Measurements from ENCODE around the gene EHD1.

The EHD1 gene

DNA sequence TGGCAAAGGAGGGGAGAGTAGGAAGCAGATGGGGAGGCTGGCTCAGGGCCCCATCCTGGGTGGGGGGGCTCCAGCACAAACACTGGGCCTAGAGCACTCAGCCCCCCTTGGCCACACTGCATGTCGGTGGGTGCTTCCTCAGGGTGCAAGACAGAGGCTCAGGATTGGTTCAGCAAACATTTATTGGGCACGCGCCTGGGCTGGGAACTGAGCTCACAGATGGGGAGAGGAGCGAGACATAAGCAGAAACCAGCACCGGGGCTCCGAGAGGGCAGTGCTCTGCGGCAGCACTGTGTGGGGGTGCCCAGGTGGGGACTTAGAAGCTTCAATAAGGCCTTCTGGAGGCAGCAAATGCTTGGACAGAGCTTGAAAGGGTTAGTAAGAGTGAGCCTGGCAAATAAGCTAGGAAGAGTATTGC is 12.1 kb upstream of the EHD1 start:
- no peak for DNase-seq (ENCODE audit: low read depth)

DNA sequence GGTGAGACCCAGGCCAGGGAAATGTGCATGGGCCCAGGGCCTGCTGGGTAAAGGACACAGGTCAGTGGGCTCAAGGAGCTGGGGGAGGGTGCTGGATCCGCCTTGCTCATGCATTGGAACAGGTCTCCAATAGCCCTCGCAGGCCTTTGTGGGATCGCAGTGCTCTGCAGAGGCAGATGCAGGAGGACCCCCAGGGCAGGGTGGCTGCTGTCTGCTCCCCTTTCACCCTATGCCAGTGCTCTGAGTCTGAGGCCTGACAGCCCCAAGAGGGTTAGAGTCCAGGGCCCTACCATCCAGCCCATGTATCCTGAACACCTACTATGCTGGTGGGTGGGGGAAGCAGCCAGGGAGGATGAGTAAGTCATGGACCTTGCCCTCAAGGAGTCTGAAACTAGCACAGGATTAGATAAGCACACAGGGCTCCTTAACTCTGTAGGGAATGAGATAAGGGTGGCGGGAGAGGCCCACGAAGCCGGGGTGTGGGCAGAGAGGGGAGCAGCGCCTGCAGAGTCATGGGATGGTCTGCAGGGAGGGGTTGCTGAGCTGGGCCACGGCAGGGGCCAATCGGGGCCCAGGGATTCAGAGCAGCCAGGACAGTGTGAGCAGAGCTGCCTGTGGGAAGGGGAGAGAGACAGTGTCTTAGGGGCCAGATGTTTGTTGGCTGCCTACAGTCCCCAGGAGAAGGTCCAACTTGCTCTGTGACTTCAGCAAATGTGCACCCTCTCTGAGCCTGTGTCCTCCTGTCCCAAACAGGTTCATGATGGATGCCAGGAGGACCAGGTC is 10.5 kb upstream of the EHD1 start:
- DNase-seq (ENCODE audit: low read depth) = no peak

DNA sequence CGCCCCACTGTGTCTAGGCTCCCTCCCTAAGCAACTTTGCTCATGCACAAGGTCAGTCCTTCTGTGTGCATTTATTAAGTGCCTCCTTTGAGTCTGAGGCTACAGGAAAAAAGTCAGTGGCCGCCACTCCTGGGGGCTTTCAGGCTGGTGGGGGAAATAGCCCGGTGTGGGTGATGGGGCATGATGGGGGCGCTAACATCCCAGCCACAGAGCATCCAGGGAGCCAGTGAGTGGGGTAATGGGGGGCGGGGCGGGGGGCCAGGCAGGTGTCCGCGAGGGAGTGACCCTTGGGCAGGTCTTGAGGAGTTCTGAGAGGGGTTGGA is 9.9 kb upstream of the EHD1 start:
- no peak for DNase-seq (ENCODE audit: low read depth)

DNA sequence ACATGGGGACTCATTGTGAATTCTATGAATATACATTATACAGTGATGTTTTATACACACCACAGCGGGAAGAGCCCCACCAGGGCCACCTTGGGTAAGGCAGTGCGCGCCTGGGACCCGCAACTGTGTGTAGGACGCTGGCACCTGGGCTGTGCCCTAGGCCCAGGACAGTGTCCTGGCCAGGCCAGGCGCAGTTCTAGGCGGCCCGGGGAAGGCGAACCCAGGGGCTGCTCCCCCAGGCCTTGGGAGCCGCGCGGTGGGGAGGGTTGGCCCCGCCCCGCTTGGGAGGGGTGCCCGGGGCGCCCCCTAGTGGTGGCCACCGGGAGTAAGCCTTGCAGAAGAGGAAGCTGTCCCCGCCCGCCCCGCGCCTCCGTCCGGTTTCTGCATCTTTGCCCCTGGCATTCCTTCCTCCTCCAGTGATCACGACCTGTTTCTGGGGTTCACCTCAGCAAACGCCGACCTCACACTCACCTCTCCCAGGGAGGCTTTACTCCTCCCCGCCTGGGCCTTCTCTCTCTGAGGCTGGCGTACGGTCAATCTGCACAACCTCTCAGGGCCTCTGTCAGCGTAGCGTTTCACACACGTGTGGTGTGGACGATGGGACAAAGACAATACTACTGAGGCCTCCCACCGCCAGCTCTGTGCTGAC is 9.5 kb upstream of the EHD1 start:
- DNase-seq (ENCODE audit: low read depth) = no peak

DNA sequence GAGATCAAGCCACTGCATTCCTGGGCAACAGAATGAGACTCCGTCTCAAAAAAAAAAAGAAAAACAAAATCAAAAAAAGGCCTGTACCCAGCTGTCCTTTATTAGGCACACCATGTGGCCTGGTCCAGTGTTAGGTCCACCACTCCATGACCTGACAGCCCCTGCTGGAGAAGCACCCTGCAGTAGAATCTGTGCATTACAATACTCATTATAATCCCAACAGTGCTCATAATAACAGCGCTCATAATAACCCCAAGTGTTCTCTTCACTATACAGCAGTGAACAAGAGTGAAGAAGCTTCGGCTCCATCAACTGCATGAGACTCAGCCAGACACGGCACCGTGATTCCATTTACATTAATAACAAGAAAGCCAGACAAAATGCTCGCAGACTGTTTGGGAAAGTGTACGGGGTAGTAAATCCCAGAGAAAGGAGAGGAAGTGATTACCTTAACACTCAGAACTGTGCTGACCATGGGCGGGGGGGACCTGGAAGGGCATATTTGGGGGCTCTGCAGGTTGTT is 8.9 kb upstream of the EHD1 start:
- no peak for DNase-seq (ENCODE audit: low read depth)

DNA sequence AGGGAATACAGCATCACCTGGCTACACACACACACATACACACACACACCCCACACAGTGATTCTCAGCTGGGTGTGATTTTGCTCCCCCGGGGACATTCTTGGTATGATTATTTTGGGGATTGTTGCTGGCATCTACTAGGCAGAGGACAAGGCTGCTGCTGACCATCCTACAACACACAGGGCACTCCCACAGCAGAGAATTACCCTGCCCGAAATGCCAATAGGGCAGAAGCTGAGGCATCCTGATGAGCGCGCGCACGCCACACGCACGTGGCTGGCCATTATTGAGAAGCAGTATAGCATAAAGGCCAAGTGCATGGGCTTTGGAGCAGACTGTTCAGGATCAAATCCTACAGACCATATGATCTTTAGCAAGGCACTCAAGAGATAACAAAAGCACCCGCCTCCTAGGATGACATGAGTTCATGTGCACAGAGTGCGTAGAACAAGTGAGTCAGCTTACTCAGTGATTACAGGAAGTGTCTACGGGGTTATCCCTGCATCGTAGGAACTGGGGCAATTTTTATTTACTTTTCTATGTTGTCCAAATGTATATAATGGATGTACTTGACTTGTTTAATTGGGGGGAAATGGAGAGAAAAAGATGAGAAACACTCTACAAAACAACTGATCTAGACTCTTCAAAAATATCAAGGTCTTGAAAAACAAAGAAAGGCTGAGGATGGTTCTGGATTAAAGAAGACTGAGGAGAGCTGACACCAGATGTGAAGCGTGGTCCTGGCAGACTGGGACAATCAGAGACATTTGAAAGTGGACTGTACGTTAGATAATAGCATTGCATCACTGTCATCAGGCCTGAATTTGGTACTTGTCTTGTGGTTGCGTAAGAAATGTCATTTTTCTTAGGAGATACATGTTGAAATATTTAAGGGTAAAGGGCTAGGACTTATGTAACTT is 7.2 kb upstream of the EHD1 start:
- DNase-seq (ENCODE audit: low read depth) = no peak

DNA sequence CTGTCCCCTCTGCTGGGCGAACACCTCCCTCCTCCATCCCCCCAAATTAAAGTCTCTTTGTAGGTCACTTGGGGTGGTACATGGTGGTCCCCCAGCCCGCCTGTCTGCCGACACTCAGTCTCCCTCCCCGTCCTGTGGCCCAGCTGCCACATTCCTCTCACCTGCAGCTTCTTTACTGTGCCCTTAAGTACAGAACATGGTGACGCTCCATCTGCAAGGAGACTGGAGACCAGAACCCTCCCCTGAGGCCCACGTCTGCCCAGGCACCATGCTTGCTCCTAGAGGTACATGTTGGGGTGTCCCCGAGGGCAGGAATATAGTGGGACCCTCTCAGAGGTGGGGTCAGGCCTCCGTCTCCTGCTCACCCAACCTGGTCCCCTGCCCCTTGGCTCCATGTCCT is 5.6 kb upstream of the EHD1 start:
- no peak for DNase-seq (ENCODE audit: low read depth)

DNA sequence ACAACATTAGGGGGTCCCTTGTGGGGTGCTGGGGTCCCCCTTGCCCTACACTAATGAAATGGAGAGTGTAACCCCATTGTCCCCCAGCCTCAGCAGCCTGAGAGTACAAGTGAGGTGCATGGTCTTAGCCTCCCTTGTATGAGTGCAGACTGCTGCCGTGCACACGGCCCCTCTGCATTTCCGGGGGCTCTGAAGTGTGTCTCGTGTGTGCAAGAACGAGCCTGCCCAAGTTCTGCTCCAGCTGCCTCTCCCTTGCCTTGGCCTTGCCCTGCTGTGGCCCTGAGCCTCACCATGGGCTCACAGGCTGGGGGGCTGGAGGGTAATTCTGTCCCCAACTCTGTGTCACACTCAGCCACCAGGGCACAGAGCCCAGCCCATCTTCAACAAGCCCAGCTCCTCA is 5.2 kb upstream of the EHD1 start:
- no peak for DNase-seq (ENCODE audit: low read depth)

DNA sequence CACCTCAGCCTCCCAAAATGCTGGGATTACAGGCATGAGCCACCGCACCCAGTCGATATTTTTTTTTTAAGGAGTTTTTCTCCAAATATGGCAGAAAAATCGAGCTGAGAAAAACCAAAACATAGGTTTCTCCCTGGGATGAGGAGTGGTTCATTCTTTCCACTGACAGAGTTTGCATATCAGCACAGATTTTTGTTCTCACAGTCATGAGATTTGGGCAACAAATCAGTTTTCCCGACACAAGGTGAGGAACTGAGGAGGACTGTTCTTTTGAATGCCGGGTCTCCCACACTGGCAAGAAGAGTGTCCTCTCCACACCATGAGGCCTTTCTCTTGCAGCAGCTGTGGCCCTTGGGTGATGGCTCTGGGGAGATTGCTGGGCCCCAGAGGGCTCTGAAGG is 3.8 kb upstream of the EHD1 start:
- DNase-seq (ENCODE audit: low read depth) = no peak

DNA sequence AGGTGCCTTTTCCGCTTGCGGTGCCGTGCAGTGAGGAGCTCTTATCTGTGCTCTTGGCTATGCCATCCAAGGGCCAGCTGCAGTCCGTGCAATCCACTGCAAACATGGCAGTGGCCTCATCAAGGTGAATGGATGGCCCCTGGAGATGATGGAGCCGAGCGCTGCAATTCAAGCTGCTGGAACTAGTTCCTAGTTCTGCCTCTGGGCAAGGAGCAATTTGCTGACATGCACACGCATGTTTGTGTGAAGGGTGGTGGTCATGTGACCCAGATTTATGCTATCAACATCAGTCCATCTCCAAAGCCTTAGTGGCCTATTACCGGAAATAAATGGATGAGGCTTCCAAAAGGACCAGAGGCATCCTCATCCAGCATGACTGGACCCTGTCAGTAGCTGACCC is 3.1 kb upstream of the EHD1 start:
- DNase-seq (ENCODE audit: low read depth) = no peak

DNA sequence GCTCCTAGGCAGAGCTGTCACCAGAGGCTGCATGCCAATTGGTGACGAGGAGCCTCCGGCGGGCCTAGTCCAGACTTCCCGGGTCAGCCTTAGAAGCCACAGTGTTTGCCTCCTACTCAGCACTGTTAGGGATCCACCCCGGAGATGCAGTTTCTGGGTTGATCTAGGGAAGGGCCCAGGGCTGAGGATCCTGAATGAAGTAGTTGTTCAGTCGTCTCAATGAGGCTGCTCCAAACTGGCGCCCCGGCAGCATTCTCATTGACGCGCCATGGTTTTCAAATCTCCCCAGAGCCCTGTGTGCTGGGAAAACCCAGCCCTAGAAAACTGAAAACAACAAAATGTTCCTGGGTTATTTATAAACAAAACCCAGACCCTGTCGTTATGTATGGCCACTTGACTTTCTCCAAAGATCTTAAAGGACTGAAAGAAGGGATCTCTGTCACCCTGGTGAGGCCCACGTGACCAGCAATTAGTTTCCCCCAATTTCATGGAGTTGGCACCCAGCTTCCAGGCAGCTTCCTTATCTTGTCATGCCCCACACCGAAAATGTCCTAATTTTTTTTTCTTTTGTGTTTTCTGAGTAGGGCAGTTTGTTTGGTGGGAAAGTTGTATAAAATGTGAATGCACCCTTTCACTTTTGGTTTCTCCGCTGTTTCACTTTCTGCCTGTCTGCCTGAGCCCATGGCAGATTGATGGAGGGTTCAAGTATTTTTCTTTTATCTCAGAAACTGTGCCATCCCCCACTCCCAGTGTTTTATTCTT is 2.0 kb upstream of the EHD1 start:
- no peak for DNase-seq (ENCODE audit: low read depth)

DNA sequence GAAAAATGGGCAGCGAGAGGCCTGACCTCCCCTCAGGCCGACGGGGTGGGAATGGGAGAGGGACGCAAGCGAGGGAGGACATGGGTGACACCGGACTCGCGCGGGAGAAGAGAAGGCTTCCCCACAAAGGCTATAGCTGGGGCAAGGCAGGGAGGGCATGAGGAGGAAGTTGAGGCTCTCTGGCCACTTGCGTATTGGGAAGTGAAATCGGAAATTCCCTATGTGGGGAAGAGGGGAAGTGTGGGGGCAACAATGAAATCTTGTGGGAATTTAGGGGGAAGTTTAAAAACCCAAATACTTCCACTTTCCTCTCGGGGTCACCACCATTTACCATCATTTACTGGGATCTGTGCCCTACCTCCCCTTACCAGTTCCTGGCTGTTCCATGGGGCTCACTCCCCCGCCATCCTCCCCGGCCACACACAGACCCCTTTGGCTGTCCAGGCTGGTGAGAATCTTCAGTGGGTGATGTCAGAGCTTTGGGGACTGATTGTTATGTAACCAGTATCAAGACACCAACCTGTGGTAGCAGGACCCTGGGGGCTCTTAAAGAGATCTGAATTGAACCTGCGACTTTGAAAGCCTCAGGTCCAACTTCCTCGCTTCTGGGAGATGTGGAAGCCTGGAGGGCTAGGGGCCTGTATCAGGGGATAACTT is 951 bp upstream of the EHD1 start:
- no peak for DNase-seq (ENCODE audit: low read depth)

DNA sequence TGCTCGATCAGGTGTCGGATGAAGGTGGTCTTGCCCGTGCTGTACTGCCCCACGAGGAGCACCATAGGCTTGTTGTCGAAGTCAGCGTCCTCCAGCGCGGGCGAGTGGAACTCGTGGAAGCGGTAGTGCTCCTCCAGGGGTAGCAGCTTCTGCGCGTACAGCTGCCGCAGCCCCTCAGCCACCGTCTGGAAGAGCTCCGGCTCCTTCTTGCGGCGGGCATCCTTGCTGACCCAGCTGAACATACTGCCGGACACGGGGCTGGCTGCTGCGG is 263 bp downstream of the EHD1 start:
- no peak for DNase-seq (ENCODE audit: low read depth)

DNA sequence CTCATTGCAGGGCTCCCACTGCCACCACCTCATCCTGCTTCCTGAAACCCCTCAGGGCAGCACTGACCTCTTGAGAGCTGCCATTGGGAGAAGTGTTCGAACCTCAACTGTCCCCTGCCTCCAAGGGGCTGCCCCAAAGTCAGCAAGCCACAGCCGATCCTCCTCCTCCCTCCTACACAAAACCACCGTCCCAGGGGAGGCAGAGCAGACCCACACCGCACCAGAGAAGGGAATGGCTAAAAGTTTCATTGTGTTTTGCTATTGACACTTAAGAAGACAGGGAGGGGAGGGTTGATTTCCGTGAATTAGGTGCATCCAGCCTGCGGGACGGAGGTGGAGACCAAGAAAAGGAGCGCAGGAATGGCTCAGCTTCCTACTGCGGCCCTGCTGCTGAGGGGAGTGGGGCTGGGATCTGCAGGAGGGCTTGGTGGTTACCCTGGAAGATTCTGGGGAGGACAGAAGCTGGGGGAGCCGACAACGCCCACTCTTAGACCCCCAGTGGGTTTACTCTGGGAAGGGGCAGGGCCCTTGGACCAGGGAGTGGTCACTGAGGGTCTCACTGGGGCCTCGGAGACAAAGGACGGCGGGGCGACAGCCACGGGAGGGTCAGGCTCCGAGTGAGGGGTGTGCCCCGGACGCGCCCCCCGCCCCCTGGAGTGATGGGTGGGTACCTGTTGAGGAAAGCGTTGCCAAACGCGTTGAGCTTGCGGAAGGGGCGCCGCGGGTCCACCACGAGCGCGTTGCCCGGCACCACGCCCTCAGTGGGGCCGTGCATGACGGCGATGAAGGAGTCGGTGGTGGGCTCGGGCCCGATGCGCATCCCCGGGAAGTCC is 815 bp downstream of the EHD1 start:
- DNase-seq (ENCODE audit: low read depth) = no peak

DNA sequence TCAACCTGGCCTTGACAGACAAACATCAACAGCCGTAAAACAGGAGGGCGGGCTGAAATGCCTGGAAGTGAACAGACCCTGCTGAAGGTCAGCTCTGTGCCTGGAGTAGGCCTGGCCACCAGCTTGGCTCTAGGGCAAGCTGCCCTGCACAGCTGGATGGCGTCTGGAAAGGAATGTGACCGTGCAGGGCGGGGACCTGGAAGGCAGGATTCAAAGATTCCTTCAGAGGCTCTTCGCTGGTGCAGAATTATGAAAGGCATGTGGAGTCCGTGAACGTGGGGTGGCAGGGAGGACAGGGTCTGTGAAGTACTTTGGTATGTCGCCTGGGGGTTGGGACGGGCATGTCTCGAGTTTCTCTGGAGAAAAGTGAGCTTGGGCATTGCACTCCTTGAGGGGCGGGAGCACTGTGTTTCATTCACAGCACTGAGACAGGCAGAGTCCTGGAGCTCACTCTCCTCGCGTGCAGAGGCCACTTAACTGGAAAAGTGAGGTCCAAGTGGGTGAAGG is 1.5 kb downstream of the EHD1 start:
- no peak for DNase-seq (ENCODE audit: low read depth)

DNA sequence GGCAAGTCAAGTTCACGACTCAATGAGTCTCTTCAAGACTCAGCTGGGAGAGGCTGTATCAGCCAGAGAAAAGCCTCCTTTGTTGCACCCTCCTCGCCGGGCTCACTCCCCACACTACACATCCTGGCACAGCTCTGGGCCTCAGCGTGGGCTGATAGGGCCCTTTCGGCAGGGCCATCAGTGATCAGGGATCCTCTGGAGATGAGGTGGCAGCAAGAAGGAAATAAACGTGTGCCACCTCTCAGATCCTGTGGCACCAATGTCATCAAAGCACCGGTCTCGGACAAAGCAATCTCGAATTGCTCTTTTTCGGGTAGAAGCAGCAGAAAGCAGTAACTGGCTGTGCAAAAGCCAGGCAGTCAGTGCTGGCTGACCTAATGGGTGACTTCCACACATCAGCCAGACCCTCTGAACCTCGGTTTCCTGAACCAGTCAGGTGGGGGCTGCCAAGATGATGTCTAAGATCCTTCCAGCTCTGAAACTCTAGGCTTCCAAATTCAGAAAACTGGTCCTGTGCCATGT is 2.1 kb downstream of the EHD1 start:
- no peak for DNase-seq (ENCODE audit: low read depth)

DNA sequence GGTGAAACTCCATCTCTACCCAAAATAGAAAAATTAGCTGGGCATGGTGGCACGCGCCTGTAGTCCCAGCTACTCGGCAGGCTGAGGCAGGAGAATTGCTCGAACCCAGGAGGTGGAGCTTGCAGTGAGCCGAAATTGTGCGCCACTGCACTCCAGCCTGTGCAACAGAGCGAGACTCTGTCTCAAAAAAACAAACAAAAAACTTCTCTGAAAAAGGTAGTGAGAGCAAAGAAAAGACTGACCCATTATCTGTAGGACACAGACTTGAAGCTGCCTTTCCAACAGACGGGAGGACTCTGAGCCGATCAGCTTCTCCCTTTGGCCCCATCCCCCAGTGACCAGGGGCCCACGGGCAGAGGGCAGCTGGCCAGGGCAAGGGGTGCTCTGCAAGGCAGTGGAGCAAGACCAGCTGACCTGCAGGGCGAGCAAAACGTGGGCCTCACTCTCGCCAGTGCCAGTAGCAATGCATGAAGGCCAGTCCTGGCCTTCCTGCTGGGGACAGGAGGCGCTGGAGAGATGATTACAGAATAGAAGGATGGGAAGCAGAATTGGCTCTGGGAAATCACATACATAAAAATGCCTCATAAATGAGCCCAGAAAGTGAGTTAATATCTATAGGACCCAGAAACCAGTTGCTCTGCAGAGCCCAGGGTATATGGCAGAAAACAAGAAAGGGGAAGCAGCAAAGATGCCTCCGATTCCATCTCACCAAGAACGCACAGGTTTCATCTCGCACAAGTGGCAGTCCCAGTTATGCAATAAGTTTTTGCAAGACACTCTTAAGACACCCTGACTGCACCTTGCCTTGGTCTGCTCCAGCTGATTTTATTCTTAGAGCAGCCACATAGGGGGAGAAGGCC is 2.8 kb downstream of the EHD1 start:
- no peak for DNase-seq (ENCODE audit: low read depth)

DNA sequence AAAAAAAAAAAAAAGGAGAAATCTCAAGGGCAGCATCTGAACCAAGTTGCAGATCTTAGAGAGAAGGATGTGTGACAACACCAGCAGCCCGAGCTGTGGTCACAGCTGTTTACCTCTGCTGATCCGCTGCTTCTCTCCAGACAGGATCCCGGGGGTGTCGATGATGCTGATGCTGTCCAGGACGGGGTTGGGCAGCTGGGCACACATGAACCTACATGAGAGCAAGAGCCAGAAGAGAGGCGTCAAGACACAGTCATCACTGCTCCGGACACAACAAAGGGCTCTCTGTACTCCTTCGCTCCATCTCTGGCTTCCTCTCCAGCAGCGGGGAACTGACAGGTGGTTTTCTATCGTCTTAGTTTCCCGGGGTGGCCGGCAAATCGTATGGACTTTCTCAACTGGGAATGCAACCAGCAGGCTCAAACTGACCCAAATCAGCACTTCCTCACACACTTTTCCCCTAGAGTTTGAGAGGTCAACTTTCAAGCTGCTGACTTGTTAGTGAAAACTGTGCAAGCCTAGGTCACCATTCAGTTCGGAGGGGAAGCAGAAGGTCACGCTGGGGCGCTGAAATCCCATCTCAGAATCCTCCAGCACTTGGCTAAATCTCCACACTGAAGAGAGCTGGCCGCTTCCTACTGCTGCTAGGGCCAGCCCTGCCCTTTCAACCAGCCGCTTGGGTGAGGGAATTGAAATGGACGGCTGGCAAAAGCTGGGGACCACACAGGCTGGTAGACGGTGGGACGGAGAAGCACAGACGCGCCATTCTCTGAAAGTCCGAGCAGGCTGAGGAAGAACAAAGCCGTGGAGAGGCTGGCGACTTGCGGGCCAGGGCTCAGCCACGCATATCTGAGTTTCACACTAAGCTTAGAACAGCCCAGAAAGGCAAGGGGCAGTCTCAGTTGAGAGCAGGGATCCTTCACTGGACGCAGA is 3.8 kb downstream of the EHD1 start:
- no peak for DNase-seq (ENCODE audit: low read depth)
